Measurements from ENCODE around the gene SLC40A1.

The SLC40A1 gene

GRCh38 chr2:189580658-189581353, at the start of gene SLC40A1:
SLC40A1 (minus strand) TSS chr2:189580786; CDS start chr2:189580460, 326 bp downstream.
- TF ChIP-seq CTCF (IDR thresholded peaks at IDR 0.05; ENCODE audit: low read depth, low read length, missing control alignments) = no peak
- H3K4me3 ChIP-seq (ENCODE audit: low read depth, low read length) = peak within 1 kb of the TSS; percentile 53
- DNase-seq (ENCODE audit: low read depth) = no peak
- in situ Hi-C loops (cut with HindIII; ENCODE audit: low sequenced_read_pairs) = no loop called here

- TF ChIP-seq CTCF (IDR thresholded peaks at IDR 0.05; ENCODE audit: low read depth, low read length, missing control alignments) = no peak
- in situ Hi-C loops (cut with HindIII; ENCODE audit: low sequenced_read_pairs) = loop anchor here (25.0 kb wide), 1 partner anchor 167 kb away; no protein-coding TSS in a partner anchor
- H3K4me3 ChIP-seq (ENCODE audit: low read depth, low read length) = no peak overlapping the region
- no peak for DNase-seq (ENCODE audit: low read depth)
Measured at GRCh38 chr2:189629531-189630453, 49.2 kb upstream of the SLC40A1 start.

GRCh38 chr2:189628817-189629530, 48.4 kb upstream of the SLC40A1 start:
- TF ChIP-seq CTCF (IDR thresholded peaks at IDR 0.05; ENCODE audit: low read depth, low read length, missing control alignments) = no peak
- in situ Hi-C loops (cut with HindIII; ENCODE audit: low sequenced_read_pairs) = loop anchor here (25.0 kb wide), 1 partner anchor 167 kb away; no protein-coding TSS in a partner anchor
- no peak for DNase-seq (ENCODE audit: low read depth)
- no peak overlapping the region for H3K4me3 ChIP-seq (ENCODE audit: low read depth, low read length)

- in situ Hi-C loops (cut with HindIII; ENCODE audit: low sequenced_read_pairs) = loop anchor here (25.0 kb wide), 1 partner anchor 165 kb away; no protein-coding TSS in a partner anchor
- no peak for DNase-seq (ENCODE audit: low read depth)
- no peak overlapping the region for H3K4me3 ChIP-seq (ENCODE audit: low read depth, low read length)
- no peak for TF ChIP-seq CTCF (IDR thresholded peaks at IDR 0.05; ENCODE audit: low read depth, low read length, missing control alignments)
Measured at GRCh38 chr2:189627789-189628188, 47.2 kb upstream of the SLC40A1 start.

- in situ Hi-C loops (cut with HindIII; ENCODE audit: low sequenced_read_pairs) = loop anchor here (25.0 kb wide), 1 partner anchor 163 kb away; no protein-coding TSS in a partner anchor
- DNase-seq (ENCODE audit: low read depth) = no peak
- TF ChIP-seq CTCF (IDR thresholded peaks at IDR 0.05; ENCODE audit: low read depth, low read length, missing control alignments) = no peak
- no peak overlapping the region for H3K4me3 ChIP-seq (ENCODE audit: low read depth, low read length)
Measured at GRCh38 chr2:189625636-189626035, 45.0 kb upstream of the SLC40A1 start.
